ENCODE data around the gene IFI44. TPM values are rescaled to one million over a fixed set of nuclear protein-coding genes. Genes with fewer than 3 reads are reported as not detected.
A peak's percentile ranks its signal among the peaks of the same experiment; 100 is the strongest.

The IFI44 gene
- total and polyA plus RNA-seq, 2 donors (not counting 3 experiments of a cell fraction or from before 2014, with no cell fraction given): 11.8 to 12.3 TPM

DNA sequence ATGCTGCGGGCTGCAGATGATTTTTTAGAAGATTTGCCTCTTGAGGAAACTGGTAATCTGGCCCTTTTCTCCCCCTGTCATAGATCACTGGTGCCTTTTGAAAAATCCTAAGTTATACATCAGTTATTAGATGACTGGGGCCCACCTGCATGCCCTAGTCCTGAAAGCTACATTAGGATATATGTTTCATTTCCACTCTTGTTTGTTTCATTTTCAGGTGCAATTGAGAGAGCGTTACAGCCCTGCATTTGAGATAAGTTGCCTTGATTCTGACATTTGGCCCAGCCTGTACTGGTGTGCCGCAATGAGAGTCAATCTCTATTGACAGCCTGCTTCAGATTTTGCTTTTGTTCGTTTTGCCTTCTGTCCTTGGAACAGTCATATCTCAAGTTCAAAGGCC is 8.1 kb upstream of the IFI44 start:
- FAIRE-seq (no peak), DNase-seq (ENCODE audit: low read depth, low spot score) (no peak)
- ChIA-PET CTCF (no interaction called here), POLR2A (no interaction called here)
- TF ChIP-seq, protein P1, sequence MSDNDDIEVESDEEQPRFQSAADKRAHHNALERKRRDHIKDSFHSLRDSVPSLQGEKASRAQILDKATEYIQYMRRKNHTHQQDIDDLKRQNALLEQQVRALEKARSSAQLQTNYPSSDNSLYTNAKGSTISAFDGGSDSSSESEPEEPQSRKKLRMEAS (IDR thresholded peaks at IDR 0.05; ENCODE audit: insufficient read depth, insufficient read length): no peak
- TF ChIP-seq GATA2 (IDR thresholded peaks at IDR 0.05; ENCODE audit: insufficient read depth, insufficient read length, low read depth, low read length) (no peak), FOS (IDR thresholded peaks at IDR 0.05; ENCODE audit: borderline replicate concordance, insufficient read depth, low read length) (no peak), POLR2A (IDR thresholded peaks at IDR 0.05; ENCODE audit: low read depth, low read length) (no peak)
- TF ChIP-seq, protein P2, sequence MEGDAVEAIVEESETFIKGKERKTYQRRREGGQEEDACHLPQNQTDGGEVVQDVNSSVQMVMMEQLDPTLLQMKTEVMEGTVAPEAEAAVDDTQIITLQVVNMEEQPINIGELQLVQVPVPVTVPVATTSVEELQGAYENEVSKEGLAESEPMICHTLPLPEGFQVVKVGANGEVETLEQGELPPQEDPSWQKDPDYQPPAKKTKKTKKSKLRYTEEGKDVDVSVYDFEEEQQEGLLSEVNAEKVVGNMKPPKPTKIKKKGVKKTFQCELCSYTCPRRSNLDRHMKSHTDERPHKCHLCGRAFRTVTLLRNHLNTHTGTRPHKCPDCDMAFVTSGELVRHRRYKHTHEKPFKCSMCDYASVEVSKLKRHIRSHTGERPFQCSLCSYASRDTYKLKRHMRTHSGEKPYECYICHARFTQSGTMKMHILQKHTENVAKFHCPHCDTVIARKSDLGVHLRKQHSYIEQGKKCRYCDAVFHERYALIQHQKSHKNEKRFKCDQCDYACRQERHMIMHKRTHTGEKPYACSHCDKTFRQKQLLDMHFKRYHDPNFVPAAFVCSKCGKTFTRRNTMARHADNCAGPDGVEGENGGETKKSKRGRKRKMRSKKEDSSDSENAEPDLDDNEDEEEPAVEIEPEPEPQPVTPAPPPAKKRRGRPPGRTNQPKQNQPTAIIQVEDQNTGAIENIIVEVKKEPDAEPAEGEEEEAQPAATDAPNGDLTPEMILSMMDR (IDR thresholded peaks at IDR 0.05; ENCODE audit: extremely low read depth in 1 of 2, insufficient read depth in 1 of 2, low read depth in 1 of 2, low read length in 2 of 2): no peak
- Histone ChIP-seq H3K27me3 (ENCODE audit: control insufficient read depth in 2 of 2, insufficient read depth in 2 of 2, low read length in 2 of 2) (no peaks in the 10 kb centered on the region), H2AFZ (ENCODE audit: low read depth, low read length) (no peak overlapping the region), H3K9me1 (replicated peaks; ENCODE audit: control insufficient read depth, extremely low read depth, insufficient read depth, low read length) (no peaks in the 10 kb centered on the region), H4K20me1 (replicated peaks; ENCODE audit: control insufficient read depth, extremely low read depth, insufficient read depth, low read length) (no peaks in the 10 kb centered on the region), H3K4me1 (ENCODE audit: control insufficient read depth, extremely low read depth, insufficient read depth, low read length) (peaks cover 5% of the 10 kb centered on the region), H3K27ac (ENCODE audit: insufficient read depth, low read depth, low read length) (no peak overlapping the region), H3K4me3 (replicated peaks in 1 of 3; ENCODE audit: insufficient read depth in 1 of 3, low read depth in 1 of 3, low read length in 3 of 3) (no peak overlapping the region), H3K36me3 (ENCODE audit: control insufficient read depth in 2 of 2, extremely low read depth in 1 of 2, insufficient read depth in 2 of 2, low read length in 2 of 2) (no peaks in the 10 kb centered on the region), H3K79me2 (ENCODE audit: control insufficient read depth, insufficient read depth, low read length) (no peaks in the 10 kb centered on the region), H3K9me3 (replicated peaks; ENCODE audit: control insufficient read depth, insufficient read depth, low read length) (no peaks in the 10 kb centered on the region), H3K4me2 (ENCODE audit: insufficient read depth, low read length) (no peak overlapping the region), H3K9ac (replicated peaks; ENCODE audit: extremely low read depth, insufficient read depth, low read length) (no peak overlapping the region)
- dilution Hi-C loops (cut with MboI; ENCODE audit: extremely low pct_ligation_motif_present, low sequenced_read_pairs): no loop called here
- no TSS peak for BruUV-seq (replicated peaks)
- intact Hi-C loops (cut with micrococcal nuclease): no loop called here

DNA sequence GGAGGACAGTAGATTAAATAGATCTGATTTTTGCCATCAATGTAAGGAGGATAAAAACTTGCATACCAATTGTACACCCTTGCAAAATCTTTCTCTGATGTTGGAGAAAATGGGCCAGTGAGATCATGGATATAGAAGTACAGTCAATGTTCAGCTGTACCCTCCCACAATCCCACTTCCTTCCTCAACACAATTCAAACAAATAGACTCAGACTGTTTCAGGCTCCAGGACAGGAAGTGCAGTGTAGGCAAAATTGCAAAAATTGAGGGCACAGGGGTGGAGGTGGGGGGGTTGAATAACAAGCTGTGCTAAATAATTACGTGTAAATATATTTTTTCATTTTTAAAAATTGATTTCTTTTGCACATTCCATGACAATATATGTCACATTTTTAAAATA is 3.9 kb upstream of the IFI44 start:
- POLR2A ChIA-PET: no interaction called here
- dilution Hi-C loops (cut with MboI; ENCODE audit: extremely low pct_ligation_motif_present, low sequenced_read_pairs): no loop called here
- no peaks in the 10 kb centered on the region for H3K27me3 ChIP-seq (ENCODE audit: control insufficient read depth in 2 of 2, insufficient read depth in 2 of 2, low read length in 2 of 2)

More for the DNA sequence above, 3.9 kb upstream of the IFI44 start:
- DNase-seq (ENCODE audit: low read depth, low spot score): peak; percentile 21
- CTCF ChIA-PET: interaction anchor here (1.4 to 2.6 kb wide), 2 partner anchors 28 to 33 kb away, joined by 3 to 11 read pairs; no protein-coding TSS in a partner anchor
- BruUV-seq (replicated peaks): no TSS peak
- intact Hi-C loops (cut with micrococcal nuclease): no loop called here
- Histone ChIP-seq H2AFZ (ENCODE audit: low read depth, low read length) (no peak overlapping the region), H3K36me3 (ENCODE audit: control insufficient read depth in 2 of 2, extremely low read depth in 1 of 2, insufficient read depth in 2 of 2, low read length in 2 of 2) (no peaks in the 10 kb centered on the region), H3K9me1 (replicated peaks; ENCODE audit: control insufficient read depth, extremely low read depth, insufficient read depth, low read length) (no peaks in the 10 kb centered on the region), H3K4me1 (ENCODE audit: control insufficient read depth, extremely low read depth, insufficient read depth, low read length) (peaks cover 11% of the 10 kb centered on the region), H4K20me1 (replicated peaks; ENCODE audit: control insufficient read depth, extremely low read depth, insufficient read depth, low read length) (no peaks in the 10 kb centered on the region), H3K4me2 (ENCODE audit: insufficient read depth, low read length) (no peak overlapping the region), H3K79me2 (ENCODE audit: control insufficient read depth, insufficient read depth, low read length) (no peaks in the 10 kb centered on the region), H3K27ac (ENCODE audit: insufficient read depth, low read depth, low read length) (no peak overlapping the region), H3K9ac (replicated peaks; ENCODE audit: extremely low read depth, insufficient read depth, low read length) (no peak overlapping the region), H3K9me3 (replicated peaks; ENCODE audit: control insufficient read depth, insufficient read depth, low read length) (no peaks in the 10 kb centered on the region), H3K4me3 (replicated peaks in 1 of 3; ENCODE audit: insufficient read depth in 1 of 3, low read depth in 1 of 3, low read length in 3 of 3) (no peak overlapping the region)
- FAIRE-seq: peak; percentile 59
- no peak for TF ChIP-seq MYC (IDR thresholded peaks at IDR 0.05; ENCODE audit: low read depth, low read length)
- TF ChIP-seq, protein P2 (IDR thresholded peaks at IDR 0.05; ENCODE audit: extremely low read depth in 1 of 2, insufficient read depth in 1 of 2, low read depth in 1 of 2, low read length in 2 of 2): no peak
- TF ChIP-seq, protein P1 (IDR thresholded peaks at IDR 0.05; ENCODE audit: insufficient read depth, insufficient read length): no peak
- TF ChIP-seq EZH2 (IDR thresholded peaks at IDR 0.05; ENCODE audit: borderline replicate concordance, low read depth, low read length, severe bottlenecking): no peak
- TF ChIP-seq POLR2A (IDR thresholded peaks at IDR 0.05; ENCODE audit: low read depth, low read length): no peak
- TF ChIP-seq FOS (IDR thresholded peaks at IDR 0.05; ENCODE audit: borderline replicate concordance, insufficient read depth, low read length): no peak
- TF ChIP-seq JUN (IDR thresholded peaks at IDR 0.05; ENCODE audit: borderline replicate concordance, insufficient read depth, insufficient read length, low read depth): no peak
- no peak for TF ChIP-seq GATA2 (IDR thresholded peaks at IDR 0.05; ENCODE audit: insufficient read depth, insufficient read length, low read depth, low read length)
- TF ChIP-seq POLR2AphosphoS5 (IDR thresholded peaks at IDR 0.05; ENCODE audit: insufficient read depth, low read depth, low read length): no peak

Measured in endothelial cell of umbilical vein (primary cell).